CD4-positive, alpha-beta memory T cell (primary cell): ENCODE results near the gene ACSS1. TPM values are rescaled to one million over a fixed set of nuclear protein-coding genes. Genes with fewer than 3 reads are reported as not detected.

ENCODE experiments used
- CTCF ChIA-PET: fragments of 350-600 bp; sonication (Branson Sonifier 250); formaldehyde crosslinking; loops from one replicate; lab custom pipeline; 2021; ENCODE audit warnings: inconsistent platforms; ENCODE audit not compliant: partially characterized antibody; lab: Charles Lee
- POLR2A ChIA-PET: fragments of 350-600 bp; sonication (Branson Sonifier 250); formaldehyde crosslinking; loops from one replicate; lab custom pipeline; 2021; ENCODE audit not compliant: partially characterized antibody; lab: Charles Lee
- DNase-seq, 5 donors: peaks; one replicate each; pipeline versions ENCODE4 v3.0.0 to v3.0.0-alpha.2; 2020 to 2022; ENCODE audit warnings: mixed read lengths in 1 of 5
- H3K27ac ChIP-seq: one replicate; pipeline ENCODE4 v1.7.0; 2013; ENCODE audit warnings: low read depth, low read length
- H3K27me3 ChIP-seq: 2 replicates; pipeline ENCODE4 v1.7.0; 2013; ENCODE audit warnings: mild to moderate bottlenecking, low read length, moderate library complexity; ENCODE audit not compliant: insufficient read depth
- H3K36me3 ChIP-seq: 2 replicates; pipeline ENCODE4 v1.7.0; 2013; ENCODE audit warnings: mild to moderate bottlenecking, low read length, moderate library complexity; ENCODE audit not compliant: insufficient read depth
- H3K4me1 ChIP-seq: 2 replicates; pipeline ENCODE4 v1.7.0; 2013; ENCODE audit warnings: mild to moderate bottlenecking, low read length, moderate library complexity; ENCODE audit not compliant: insufficient read depth
- H3K4me3 ChIP-seq, 2 donors: one replicate each; pipeline ENCODE4 v1.7.0; 2013; ENCODE audit warnings: low read length in 2 of 2, mild to moderate bottlenecking in 1 of 2
- H3K9me3 ChIP-seq, 2 donors: one replicate each; pipeline ENCODE4 v1.7.0; 2013; ENCODE audit warnings: low read length in 2 of 2, control low read depth in 1 of 2; ENCODE audit not compliant: control insufficient read depth in 1 of 2
- H3K27ac Mint-ChIP-seq, 7 donors: one replicate each; pipeline ENCODE4 v1.8.0; 2020 to 2021; ENCODE audit warnings: mixed read lengths in 7 of 7, mild to moderate bottlenecking in 6 of 7, inconsistent platforms in 3 of 7, moderate library complexity in 3 of 7
- H3K27me3 Mint-ChIP-seq, 2 donors: one replicate each; pipeline ENCODE4 v1.8.0; 2020 to 2021; ENCODE audit warnings: mixed read lengths in 2 of 2
- H3K36me3 Mint-ChIP-seq, 2 donors: one replicate each; pipeline ENCODE4 v1.8.0; 2020 to 2021; ENCODE audit warnings: mixed read lengths in 2 of 2, inconsistent platforms in 1 of 2, mild to moderate bottlenecking in 1 of 2
- H3K4me1 Mint-ChIP-seq, 4 donors: one replicate each; pipeline ENCODE4 v1.8.0; 2020 to 2021; ENCODE audit warnings: mixed read lengths in 4 of 4, mild to moderate bottlenecking in 1 of 4
- H3K4me3 Mint-ChIP-seq, 8 donors: one replicate each; pipeline ENCODE4 v1.8.0; 2020 to 2021; ENCODE audit warnings: mixed read lengths in 8 of 8, mild to moderate bottlenecking in 7 of 8, moderate library complexity in 6 of 8, inconsistent platforms in 3 of 8
- H3K9me3 Mint-ChIP-seq, 8 donors: one replicate each; pipeline ENCODE4 v1.8.0; 2020 to 2021; ENCODE audit warnings: mixed read lengths in 8 of 8, mild to moderate bottlenecking in 5 of 8, inconsistent platforms in 3 of 8, moderate library complexity in 1 of 8
- intact Hi-C: fragments of 100-400 bp; cut with micrococcal nuclease; formaldehyde crosslinking; loops from one replicate; pipeline ENCODE4 v1.15.1; 2023
- polyA plus RNA-seq, 2 donors: library from polyadenylated mRNA; unstranded; fragments of 300-500 nt; fragmentation: Illumina TruSeq; gene quantifications; one replicate each; pipeline ENCODE4 v1.2.3, GENCODE V29; 2021
- total RNA-seq, 2 experiments: library from RNA; stranded (reverse); gene quantifications; one replicate each; pipeline ENCODE4 v1.2.3, GENCODE V29; 2021

ACSS1 gene
- total RNA-seq: 10 to 100 TPM; 55.4 to 56.5 TPM
- polyA plus RNA-seq: 10 to 100 TPM; 44.6 to 47.2 TPM

GRCh38 chr20:25058051-25058846, at the start of gene ACSS1:
ACSS1 (minus strand) TSS chr20:25058139; CDS start chr20:25058102, 37 bp downstream.
- H3K27me3 Mint-ChIP-seq: peaks cover 0 to 2% of the 10 kb centered on the region in 2 donors
- Histone ChIP-seq H3K4me1 (peaks cover 50% of the 10 kb centered on the region), H3K27me3 (no peaks in the 10 kb centered on the region), H3K36me3 (peaks cover 5% of the 10 kb centered on the region), H3K27ac (peak within 1 kb of the TSS; percentile 82), H3K9me3 (no peaks in the 10 kb centered on the region), H3K4me3 (peak within 1 kb of the TSS; percentile 78 to 84)
- ChIA-PET CTCF (interaction anchor here (1.0 to 12.0 kb wide), 3 partner anchors 14 to 138 kb away, joined by 3 to 260 read pairs (median 4); partner anchors contain the start of gene APMAP), POLR2A (interaction anchor here (0.6 to 4.4 kb wide), 26 partner anchors 7 to 1709 kb away, joined by 3 to 60 read pairs (median 4); partner anchors contain the start of genes APMAP, CST7, ENTPD6 and PYGB)
- intact Hi-C loops: loop anchor here (1.0 to 5.0 kb wide), 8 partner anchors 15 to 1636 kb away; partner anchors contain the start of genes ABHD12, CST7, ENTPD6 and NAPB
- H3K4me1 Mint-ChIP-seq: peaks cover 32 to 60% (median 43%) of the 10 kb centered on the region in 4 donors
- H3K4me3 Mint-ChIP-seq: peak within 1 kb of the TSS; percentile 87 to 93 (median 90)
- peaks cover 8 to 19% of the 10 kb centered on the region in 2 donors for H3K36me3 Mint-ChIP-seq
- DNase-seq: peak; percentile 80 to 87 (median 84)
- H3K27ac Mint-ChIP-seq: peak within 1 kb of the TSS; percentile 88 to 96 (median 94)
- H3K9me3 Mint-ChIP-seq: no peaks in the 10 kb centered on the region

- Mint-ChIP-seq H3K4me3 (no peak overlapping the region), H3K27me3 (peaks cover 11 to 20% of the 10 kb centered on the region in 2 donors), H3K36me3 (no peaks in the 10 kb centered on the region), H3K4me1 (peaks cover 7 to 11% (median 8%) of the 10 kb centered on the region in 4 donors), H3K27ac (no peak overlapping the region), H3K9me3 (no peaks in the 10 kb centered on the region)
- Histone ChIP-seq H3K36me3 (no peaks in the 10 kb centered on the region), H3K4me3 (no peak overlapping the region), H3K9me3 (no peaks in the 10 kb centered on the region), H3K27me3 (no peaks in the 10 kb centered on the region), H3K27ac (no peak overlapping the region), H3K4me1 (peaks cover 7% of the 10 kb centered on the region)
- intact Hi-C loops: no loop called here
- no peak for DNase-seq
- ChIA-PET POLR2A (no interaction called here), CTCF (no interaction called here)
Observed at GRCh38 chr20:25103526-25103925, 45.6 kb upstream of the ACSS1 start.

- H3K36me3 ChIP-seq: no peaks in the 10 kb centered on the region
- Mint-ChIP-seq H3K4me3 (no peak overlapping the region), H3K4me1 (peaks cover 7 to 11% (median 8%) of the 10 kb centered on the region in 4 donors), H3K27ac (no peak overlapping the region), H3K27me3 (peaks cover 4 to 5% of the 10 kb centered on the region in 2 donors), H3K36me3 (no peaks in the 10 kb centered on the region), H3K9me3 (no peaks in the 10 kb centered on the region)
- ChIA-PET POLR2A (no interaction called here), CTCF (no interaction called here)
- no peaks in the 10 kb centered on the region for H3K27me3 ChIP-seq
- H3K9me3 ChIP-seq: no peaks in the 10 kb centered on the region
- DNase-seq: no peak
- H3K4me1 ChIP-seq: peaks cover 7% of the 10 kb centered on the region
- no peak overlapping the region for H3K27ac ChIP-seq
- no peak overlapping the region for H3K4me3 ChIP-seq
- intact Hi-C loops: no loop called here
Observed at GRCh38 chr20:25100914-25101313, 43.0 kb upstream of the ACSS1 start.

- Histone ChIP-seq H3K27me3 (no peaks in the 10 kb centered on the region), H3K4me3 (no peak overlapping the region), H3K36me3 (no peaks in the 10 kb centered on the region), H3K27ac (no peak overlapping the region), H3K9me3 (no peaks in the 10 kb centered on the region), H3K4me1 (peaks cover 7% of the 10 kb centered on the region)
- Mint-ChIP-seq H3K9me3 (no peaks in the 10 kb centered on the region), H3K27me3 (peaks cover 0 to 4% of the 10 kb centered on the region in 2 donors), H3K27ac (peak overlapping the region in 4 of 7 donors; percentile 26 to 39 (median 30)), H3K36me3 (no peaks in the 10 kb centered on the region), H3K4me1 (peaks cover 7 to 11% (median 8%) of the 10 kb centered on the region in 4 donors), H3K4me3 (no peak overlapping the region)
- CTCF ChIA-PET: no interaction called here
- DNase-seq: no peak
- POLR2A ChIA-PET: interaction anchor here (2.0 kb wide), 1 partner anchor 9 kb away, joined by 6 read pairs; no protein-coding TSS in a partner anchor
- intact Hi-C loops: no loop called here
Observed at GRCh38 chr20:25099601-25100140, 41.7 kb upstream of the ACSS1 start.

GRCh38 chr20:25097498-25097897, 39.6 kb upstream of the ACSS1 start:
- Histone ChIP-seq H3K27ac (no peak overlapping the region), H3K4me1 (peaks cover 10% of the 10 kb centered on the region), H3K9me3 (no peaks in the 10 kb centered on the region), H3K27me3 (no peaks in the 10 kb centered on the region), H3K4me3 (no peak overlapping the region), H3K36me3 (no peaks in the 10 kb centered on the region)
- Mint-ChIP-seq H3K9me3 (no peaks in the 10 kb centered on the region), H3K4me3 (no peak overlapping the region), H3K27ac (peak overlapping the region in 1 of 7 donors; percentile 9), H3K36me3 (no peaks in the 10 kb centered on the region), H3K27me3 (no peaks in the 10 kb centered on the region), H3K4me1 (peaks cover 8 to 13% (median 10%) of the 10 kb centered on the region in 4 donors)
- intact Hi-C loops: no loop called here
- ChIA-PET CTCF (no interaction called here), POLR2A (no interaction called here)
- DNase-seq: no peak

GRCh38 chr20:25090492-25091429, 32.8 kb upstream of the ACSS1 start:
- peak; percentile 80 to 87 (median 82) for DNase-seq
- H3K27me3 Mint-ChIP-seq: peaks cover under 1 to 5% of the 10 kb centered on the region in 2 donors
- peak overlapping the region in 1 of 2 donors; percentile 23 for H3K4me3 ChIP-seq
- peak overlapping the region in 7 of 8 donors; percentile 40 to 87 (median 71) for H3K4me3 Mint-ChIP-seq
- peaks cover 3% of the 10 kb centered on the region for H3K27me3 ChIP-seq
- peaks cover 0 to 1% (median 0%) of the 10 kb centered on the region in 8 donors for H3K9me3 Mint-ChIP-seq
- intact Hi-C loops: loop anchor here (1.0 to 2.0 kb wide), 3 partner anchors 32 to 300 kb away; partner anchors contain the start of genes ABHD12 and ACSS1
- peaks cover 37% of the 10 kb centered on the region for H3K4me1 ChIP-seq
- H3K4me1 Mint-ChIP-seq: peaks cover 31 to 38% (median 35%) of the 10 kb centered on the region in 4 donors
- H3K27ac Mint-ChIP-seq: peak overlapping the region; percentile 60 to 92 (median 87)
- H3K36me3 Mint-ChIP-seq: no peaks in the 10 kb centered on the region
- POLR2A ChIA-PET: interaction anchor here (0.7 to 4.5 kb wide), 22 partner anchors 9 to 1741 kb away, joined by 3 to 60 read pairs (median 6); partner anchors contain the start of genes ABHD12, ACSS1, APMAP and CST7
- no peaks in the 10 kb centered on the region for H3K9me3 ChIP-seq
- peak overlapping the region; percentile 30 for H3K27ac ChIP-seq
- H3K36me3 ChIP-seq: no peaks in the 10 kb centered on the region
- CTCF ChIA-PET: interaction anchor here (0.8 to 3.1 kb wide), 15 partner anchors 10 to 159 kb away, joined by 3 to 26 read pairs (median 4); partner anchors contain the start of gene ENTPD6
